HCT116 (cell line): Measurements from ENCODE around the gene TNIK. TPM values are rescaled to one million over a fixed set of nuclear protein-coding genes. Genes with fewer than 3 reads are reported as not detected.

Experiments
- ATAC-seq: fragments of 200-7000 bp; cut with Tn5 transposase; 2 replicates; pipeline ENCODE4 v1.9.1; 2020; ENCODE audit warnings: mild to moderate bottlenecking, moderate library complexity
- BruUV-seq: library from RNA; stranded (reverse); fragments of 400-500 nt; replicated peaks from 2 replicates; lab custom pipeline; 2021; lab: Mats Ljungman, UMichigan
- CTCF ChIA-PET: fragments of 300-600 bp; sonication (Branson Sonifier 250); formaldehyde crosslinking; loops from one replicate; lab custom pipeline; 2021; ENCODE audit warnings: antibody characterized with exemption; lab: Charles Lee
- POLR2A ChIA-PET: fragments of 300-600, 350-600 bp; sonication (Branson Sonifier 250); formaldehyde crosslinking; loops from one replicate; lab custom pipeline; 2021; ENCODE audit warnings: antibody characterized with exemption; lab: Charles Lee
- RAD21 ChIA-PET, 2 experiments: fragments of 300-600 bp; sonication (Branson Sonifier 250); formaldehyde crosslinking; loops; one replicate each; lab custom pipeline; 2023; ENCODE audit warnings: low total read pairs in 2 of 2; ENCODE audit not compliant: uncharacterized antibody in 2 of 2, unreplicated experiment in 2 of 2, low non-redundant PET in 1 of 2; lab: Charles Lee
- DNase-seq: peaks from one replicate; pipeline ENCODE4 v3.0.0-alpha.2; 2010; ENCODE audit warnings: low read depth, low spot score
- H2AFZ ChIP-seq: fragments of 200-600 bp; shearing (Covaris generic), sonication (generic); 2 replicates; pipeline ENCODE4 v1.6.1; 2017; ENCODE audit warnings: low read depth, mixed run types, mixed read lengths, antibody characterized with exemption, low read length; ENCODE audit not compliant: poor library complexity, severe bottlenecking
- H3K27ac ChIP-seq: 2 replicates; pipeline ENCODE4 v1.5.1; 2012; ENCODE audit warnings: low read depth, low read length
- H3K27me3 ChIP-seq: fragments of 200-600 bp; sonication (generic); 2 replicates; pipeline ENCODE4 v1.6.1; 2016; ENCODE audit warnings: mixed run types, low read length, mixed read lengths; ENCODE audit not compliant: insufficient read depth
- H3K36me3 ChIP-seq, 2 experiments: fragments of 200-500 bp in 1 of 2; fragments of 200-600 bp in 1 of 2; sonication (Bioruptor generic) in 1 of 2; sonication (generic) in 1 of 2; 2 replicates each; pipeline versions ENCODE4 v1.5.1 to v1.6.1; 2014 to 2016; ENCODE audit warnings: low read length in 2 of 2, inconsistent platforms in 1 of 2, mixed read lengths in 1 of 2, mixed run types in 1 of 2; ENCODE audit not compliant: insufficient read depth in 2 of 2, control insufficient read depth in 1 of 2
- H3K4me1 ChIP-seq, 2 experiments: fragments of 200-600 bp in 1 of 2; sonication (generic) in 1 of 2; 2 replicates each; pipeline versions ENCODE4 v1.5.1 to v1.6.1; 2012 to 2017; ENCODE audit warnings: low read length in 2 of 2, inconsistent platforms in 1 of 2, mild to moderate bottlenecking in 1 of 2, mixed read lengths in 1 of 2, mixed run types in 1 of 2, moderate library complexity in 1 of 2; ENCODE audit not compliant: insufficient read depth in 2 of 2, control insufficient read depth in 1 of 2
- H3K4me2 ChIP-seq: fragments of 200-600 bp; sonication (generic); 2 replicates; pipeline ENCODE4 v1.6.1; 2017; ENCODE audit warnings: mixed run types, low read length, mixed read lengths
- H3K4me3 ChIP-seq, 2 experiments: fragments of 200-600 bp in 1 of 2; sonication (generic) in 1 of 2; replicated peaks in 1 of 2; 2 replicates each; pipeline ENCODE4 v1.5.1; 2011 to 2016; ENCODE audit warnings: low read length in 2 of 2, control low read depth in 1 of 2, low read depth in 1 of 2, mild to moderate bottlenecking in 1 of 2, mixed read lengths in 1 of 2, mixed run types in 1 of 2
- H3K79me2 ChIP-seq: fragments of 200-600 bp; sonication (generic); 2 replicates; pipeline ENCODE4 v1.6.1; 2017; ENCODE audit warnings: mild to moderate bottlenecking, mixed run types, low read length, moderate library complexity, mixed read lengths; ENCODE audit not compliant: insufficient read depth
- H3K9ac ChIP-seq: fragments of 200-600 bp; sonication (generic); 2 replicates; pipeline ENCODE4 v1.6.1; 2016; ENCODE audit warnings: low read length, mixed read lengths
- H3K9me2 ChIP-seq: fragments of 200-600 bp; sonication (generic), shearing (Covaris generic); 2 replicates; pipeline ENCODE4 v1.6.1; 2017; ENCODE audit warnings: mixed run types, mild to moderate bottlenecking, moderate library complexity; ENCODE audit not compliant: insufficient read depth
- H3K9me3 ChIP-seq, 2 experiments: fragments of 200-500 bp in 1 of 2; fragments of 200-600 bp in 1 of 2; sonication (Bioruptor generic) in 1 of 2; sonication (generic) in 1 of 2; 2 replicates each; pipeline ENCODE4 v1.6.1; 2014 to 2017; ENCODE audit warnings: low read length in 2 of 2, mixed read lengths in 2 of 2, inconsistent platforms in 1 of 2, low read depth in 1 of 2, mild to moderate bottlenecking in 1 of 2, mixed run types in 1 of 2, moderate library complexity in 1 of 2; ENCODE audit not compliant: control insufficient read depth in 1 of 2, insufficient read depth in 1 of 2
- H4K20me1 ChIP-seq: fragments of 200-600 bp; sonication (generic), shearing (Covaris generic); 2 replicates; pipeline ENCODE4 v1.6.1; 2017; ENCODE audit warnings: mixed run types, mild to moderate bottlenecking, moderate library complexity; ENCODE audit not compliant: insufficient read depth
- ATF3 ChIP-seq: IDR thresholded peaks from 2 replicates; pipeline ENCODE4 v1.6.1; 2012
- CBX3 ChIP-seq: IDR thresholded peaks from 2 replicates; pipeline ENCODE4 v1.6.1; 2012; ENCODE audit warnings: low read depth
- CEBPB ChIP-seq: IDR thresholded peaks from 2 replicates; pipeline ENCODE4 v1.6.1; 2012; ENCODE audit warnings: low read depth
- EGR1 ChIP-seq: IDR thresholded peaks from 2 replicates; pipeline ENCODE4 v1.6.1; 2012; ENCODE audit warnings: low read depth
- ELF1 ChIP-seq: IDR thresholded peaks from 2 replicates; pipeline ENCODE4 v1.6.1; 2012; ENCODE audit warnings: low read depth, borderline replicate concordance
- EZH2 ChIP-seq: fragments of 200-600 bp; sonication (generic); IDR thresholded peaks from 2 replicates; pipeline ENCODE4 v1.6.1; 2017; ENCODE audit warnings: antibody characterized with exemption, mixed run types
- EZH2phosphoT487 ChIP-seq: fragments of 200-600 bp; IDR thresholded peaks from 2 replicates; pipeline ENCODE4 v1.6.1; 2018; ENCODE audit warnings: antibody characterized with exemption, borderline replicate concordance
- FOSL1 ChIP-seq: IDR thresholded peaks from 2 replicates; pipeline ENCODE4 v1.6.1; 2012; ENCODE audit warnings: low read depth
- MAX ChIP-seq: IDR thresholded peaks from 2 replicates; pipeline ENCODE4 v1.6.1; 2012
- POLR2A ChIP-seq: IDR thresholded peaks from 2 replicates; pipeline ENCODE4 v1.7.0; 2011; ENCODE audit warnings: borderline replicate concordance; ENCODE audit not compliant: insufficient read depth, insufficient read length; ENCODE audit errors: extremely low read depth
- POLR2AphosphoS5 ChIP-seq: IDR thresholded peaks from 2 replicates; pipeline ENCODE4 v1.6.1; 2011; ENCODE audit warnings: mild to moderate bottlenecking, low read depth, low read length, moderate library complexity
- REST ChIP-seq: IDR thresholded peaks from 2 replicates; pipeline ENCODE4 v1.6.1; 2012; ENCODE audit warnings: low read depth
- SIN3A ChIP-seq: IDR thresholded peaks from 2 replicates; pipeline ENCODE4 v1.6.1; 2012; ENCODE audit warnings: low read depth
- SP1 ChIP-seq: IDR thresholded peaks from 2 replicates; pipeline ENCODE4 v1.6.1; 2012; ENCODE audit warnings: low read depth
- SRF ChIP-seq: IDR thresholded peaks from 2 replicates; pipeline ENCODE4 v1.6.1; 2012; ENCODE audit warnings: low read depth
- TCF7L2 ChIP-seq: IDR thresholded peaks from 2 replicates; pipeline ENCODE4 v1.7.0; 2011; ENCODE audit warnings: borderline replicate concordance, inconsistent platforms; ENCODE audit not compliant: insufficient read depth, insufficient read length; ENCODE audit errors: extremely low read depth
- YY1 ChIP-seq: IDR thresholded peaks from 2 replicates; pipeline ENCODE4 v1.6.1; 2011; ENCODE audit warnings: low read length, low read depth, moderate library complexity, mild to moderate bottlenecking; ENCODE audit not compliant: insufficient replicate concordance; ENCODE audit errors: extremely low read depth
- ZFX ChIP-seq: fragments of 450-650 bp; IDR thresholded peaks from 2 replicates; pipeline ENCODE4 v1.6.1; 2017
- intact Hi-C: fragments of 100-400 bp; cut with micrococcal nuclease; formaldehyde crosslinking; loops from 2 replicates; pipeline ENCODE4 v1.10.0; 2022
- total RNA-seq: library from RNA; stranded (reverse); gene quantifications from one replicate; pipeline ENCODE4 v1.2.1, GENCODE V29; 2021; ENCODE audit not compliant: unreplicated experiment

The TNIK gene
- total RNA-seq, 1 experiment from 2014 or later = 24.1 TPM

GRCh38 chr3:171410186-171410585 is 50.0 kb downstream of the TNIK start:
- H2AFZ ChIP-seq = no peak overlapping the region
- no peak overlapping the region for H3K27ac ChIP-seq
- CTCF ChIA-PET = no interaction called here
- DNase-seq (no peak), ATAC-seq (no peak)
- H3K4me3 ChIP-seq = no peak overlapping the region
- no peaks in the 10 kb centered on the region for H3K27me3 ChIP-seq
- intact Hi-C loops = no loop called here
- no peaks in the 10 kb centered on the region for H4K20me1 ChIP-seq
- H3K9me2 ChIP-seq = no peaks in the 10 kb centered on the region
- no peak overlapping the region for H3K9ac ChIP-seq
- no peaks in the 10 kb centered on the region for H3K79me2 ChIP-seq
- TF ChIP-seq ZFX (no peak), CEBPB (no peak), TCF7L2 (no peak), EZH2phosphoT487 (no peak), ELF1 (no peak), EGR1 (no peak)
- peaks cover 0 to 4% of the 10 kb centered on the region in 2 experiments; a peak in 1 of 4 replicates for H3K4me1 ChIP-seq
- RAD21 ChIA-PET = no interaction called here
- H3K9me3 ChIP-seq = no peaks in the 10 kb centered on the region
- H3K36me3 ChIP-seq = no peaks in the 10 kb centered on the region
- H3K4me2 ChIP-seq = no peak overlapping the region
- POLR2A ChIA-PET = no interaction called here
- no TSS peak for BruUV-seq

- H3K36me3 ChIP-seq = no peaks in the 10 kb centered on the region
- DNase-seq = no peak
- TF ChIP-seq ATF3 (no peak), YY1 (no peak), POLR2AphosphoS5 (no peak), REST (no peak), CBX3 (no peak), SRF (no peak), ZFX (no peak), SIN3A (no peak), EGR1 (no peak), FOSL1 (no peak), EZH2 (no peak), SP1 (no peak), TCF7L2 (no peak), MAX (no peak), ELF1 (no peak), POLR2A (no peak)
- no peaks in the 10 kb centered on the region for H3K9me3 ChIP-seq
- intact Hi-C loops = no loop called here
- H3K9me2 ChIP-seq = no peaks in the 10 kb centered on the region
- POLR2A ChIA-PET = no interaction called here
- no peak overlapping the region for H3K27ac ChIP-seq
- no peaks in the 10 kb centered on the region for H3K4me1 ChIP-seq
- no TSS peak for BruUV-seq
- H3K9ac ChIP-seq = no peak overlapping the region
- H3K4me3 ChIP-seq = no peak overlapping the region
- no peaks in the 10 kb centered on the region for H3K79me2 ChIP-seq
- no peak overlapping the region for H3K4me2 ChIP-seq
- CTCF ChIA-PET = no interaction called here
- RAD21 ChIA-PET = no interaction called here
- no peaks in the 10 kb centered on the region for H3K27me3 ChIP-seq
- no peak for ATAC-seq
- H2AFZ ChIP-seq = no peak overlapping the region
- H4K20me1 ChIP-seq = no peaks in the 10 kb centered on the region
Measured at GRCh38 chr3:171407759-171408158, 52.4 kb downstream of the TNIK start.
